ENCODE results near the gene SLC22A1. TPM values are rescaled to one million over a fixed set of nuclear protein-coding genes. Genes with fewer than 3 reads are reported as not detected.

SLC22A1 gene
- total RNA-seq, 1 donor: 0.72 TPM

- Histone ChIP-seq H4K20me1 (ENCODE audit: insufficient read depth, low read length) (no peaks in the 10 kb centered on the region), H3K36me3 (ENCODE audit: insufficient read depth, low read length) (peaks cover 57% of the 10 kb centered on the region), H3K27ac (ENCODE audit: low read depth, low read length) (no peak overlapping the region), H2AFZ (ENCODE audit: low read length) (no peak overlapping the region), H3K27me3 (ENCODE audit: insufficient read depth, low read length) (no peaks in the 10 kb centered on the region), H3K9me3 (ENCODE audit: low read depth, low read length) (no peaks in the 10 kb centered on the region), H3K79me2 (ENCODE audit: insufficient read depth, low read length) (no peaks in the 10 kb centered on the region), H3K4me2 (ENCODE audit: insufficient read depth, low read length) (no peak overlapping the region), H3K4me1 (ENCODE audit: insufficient read depth, low read length) (no peaks in the 10 kb centered on the region), H3K4me3 (ENCODE audit: insufficient read depth, low read length) (no peak overlapping the region)
- TF ChIP-seq CTCF (IDR thresholded peaks at IDR 0.05; ENCODE audit: extremely low read depth, low read depth, low read length): no peak
- no peak for DNase-seq (ENCODE audit: insufficient read length, low spot score, missing footprints)
Measured at GRCh38 chr6:160081398-160081797, 40.2 kb upstream of the SLC22A1 start.

- Histone ChIP-seq H3K27ac (ENCODE audit: low read depth, low read length) (no peak overlapping the region), H3K79me2 (ENCODE audit: insufficient read depth, low read length) (no peaks in the 10 kb centered on the region), H4K20me1 (ENCODE audit: insufficient read depth, low read length) (no peaks in the 10 kb centered on the region), H2AFZ (ENCODE audit: low read length) (no peak overlapping the region), H3K9me3 (ENCODE audit: low read depth, low read length) (no peaks in the 10 kb centered on the region), H3K4me3 (ENCODE audit: insufficient read depth, low read length) (no peak overlapping the region), H3K4me1 (ENCODE audit: insufficient read depth, low read length) (no peaks in the 10 kb centered on the region), H3K27me3 (ENCODE audit: insufficient read depth, low read length) (no peaks in the 10 kb centered on the region), H3K36me3 (ENCODE audit: insufficient read depth, low read length) (peaks cover 59% of the 10 kb centered on the region), H3K4me2 (ENCODE audit: insufficient read depth, low read length) (no peak overlapping the region)
- DNase-seq (ENCODE audit: insufficient read length, low spot score, missing footprints): no peak
- TF ChIP-seq CTCF (IDR thresholded peaks at IDR 0.05; ENCODE audit: extremely low read depth, low read depth, low read length): no peak
Measured at GRCh38 chr6:160082627-160083026, 39.0 kb upstream of the SLC22A1 start.

- Histone ChIP-seq H3K27ac (ENCODE audit: low read depth, low read length) (no peak overlapping the region), H3K9me3 (ENCODE audit: low read depth, low read length) (no peaks in the 10 kb centered on the region), H3K27me3 (ENCODE audit: insufficient read depth, low read length) (no peaks in the 10 kb centered on the region), H3K36me3 (ENCODE audit: insufficient read depth, low read length) (peaks cover 60% of the 10 kb centered on the region), H3K79me2 (ENCODE audit: insufficient read depth, low read length) (no peaks in the 10 kb centered on the region), H2AFZ (ENCODE audit: low read length) (no peak overlapping the region), H3K4me2 (ENCODE audit: insufficient read depth, low read length) (no peak overlapping the region), H3K4me3 (ENCODE audit: insufficient read depth, low read length) (no peak overlapping the region), H3K4me1 (ENCODE audit: insufficient read depth, low read length) (peaks cover 7% of the 10 kb centered on the region), H4K20me1 (ENCODE audit: insufficient read depth, low read length) (no peaks in the 10 kb centered on the region)
- no peak for TF ChIP-seq CTCF (IDR thresholded peaks at IDR 0.05; ENCODE audit: extremely low read depth, low read depth, low read length)
- peak; percentile 81 for DNase-seq (ENCODE audit: insufficient read length, low spot score, missing footprints)
Measured at GRCh38 chr6:160084198-160084776, 37.3 kb upstream of the SLC22A1 start.

GRCh38 chr6:160085226-160085625, 36.4 kb upstream of the SLC22A1 start:
- Histone ChIP-seq H3K36me3 (ENCODE audit: insufficient read depth, low read length) (peaks cover 60% of the 10 kb centered on the region), H2AFZ (ENCODE audit: low read length) (no peak overlapping the region), H3K27ac (ENCODE audit: low read depth, low read length) (no peak overlapping the region), H3K9me3 (ENCODE audit: low read depth, low read length) (no peaks in the 10 kb centered on the region), H3K79me2 (ENCODE audit: insufficient read depth, low read length) (no peaks in the 10 kb centered on the region), H3K4me3 (ENCODE audit: insufficient read depth, low read length) (no peak overlapping the region), H3K27me3 (ENCODE audit: insufficient read depth, low read length) (no peaks in the 10 kb centered on the region), H3K4me2 (ENCODE audit: insufficient read depth, low read length) (no peak overlapping the region), H3K4me1 (ENCODE audit: insufficient read depth, low read length) (peaks cover 7% of the 10 kb centered on the region), H4K20me1 (ENCODE audit: insufficient read depth, low read length) (no peaks in the 10 kb centered on the region)
- no peak for TF ChIP-seq CTCF (IDR thresholded peaks at IDR 0.05; ENCODE audit: extremely low read depth, low read depth, low read length)
- peak; percentile 72 for DNase-seq (ENCODE audit: insufficient read length, low spot score, missing footprints)
